ENCODE results near the gene INPP5A. TPM values are rescaled to one million over a fixed set of nuclear protein-coding genes. Genes with fewer than 3 reads are reported as not detected.

Gene INPP5A
- total RNA-seq, 1 donor = 36.8 TPM

DNA sequence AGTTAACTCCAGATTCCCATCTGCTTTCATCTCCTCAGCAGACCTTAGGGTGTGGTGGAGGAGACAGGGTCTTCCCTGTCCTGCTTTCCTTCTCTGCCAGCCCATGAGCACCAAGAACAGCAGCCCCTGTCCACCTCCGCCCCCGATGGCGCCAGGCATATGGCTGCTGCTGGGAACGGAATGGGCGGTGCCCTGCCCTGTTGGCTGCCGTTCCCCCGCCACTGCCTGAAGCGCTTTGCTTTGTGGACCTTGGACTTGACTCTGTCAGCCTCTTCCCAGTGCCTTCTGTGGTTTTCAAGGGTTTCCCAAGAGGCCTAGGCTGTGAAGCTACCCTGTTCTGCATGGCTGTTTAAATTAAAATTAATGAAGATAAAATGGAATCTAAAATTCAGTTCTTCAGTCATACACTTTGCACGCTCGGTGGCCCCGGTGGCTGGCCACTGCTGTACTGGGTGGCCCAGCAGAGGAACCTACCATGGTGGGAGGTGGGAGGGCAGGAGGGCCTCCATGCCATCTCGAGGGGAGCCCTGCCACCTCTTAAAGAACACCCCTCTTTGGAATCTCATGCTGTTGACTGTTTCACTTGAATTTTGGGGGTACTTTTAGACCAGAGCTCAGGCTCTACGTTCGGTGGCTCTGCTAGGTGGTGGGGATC is 169.7 kb downstream of the INPP5A start:
- DNase-seq (ENCODE audit: low read depth) = no peak
- TF ChIP-seq, protein P1, sequence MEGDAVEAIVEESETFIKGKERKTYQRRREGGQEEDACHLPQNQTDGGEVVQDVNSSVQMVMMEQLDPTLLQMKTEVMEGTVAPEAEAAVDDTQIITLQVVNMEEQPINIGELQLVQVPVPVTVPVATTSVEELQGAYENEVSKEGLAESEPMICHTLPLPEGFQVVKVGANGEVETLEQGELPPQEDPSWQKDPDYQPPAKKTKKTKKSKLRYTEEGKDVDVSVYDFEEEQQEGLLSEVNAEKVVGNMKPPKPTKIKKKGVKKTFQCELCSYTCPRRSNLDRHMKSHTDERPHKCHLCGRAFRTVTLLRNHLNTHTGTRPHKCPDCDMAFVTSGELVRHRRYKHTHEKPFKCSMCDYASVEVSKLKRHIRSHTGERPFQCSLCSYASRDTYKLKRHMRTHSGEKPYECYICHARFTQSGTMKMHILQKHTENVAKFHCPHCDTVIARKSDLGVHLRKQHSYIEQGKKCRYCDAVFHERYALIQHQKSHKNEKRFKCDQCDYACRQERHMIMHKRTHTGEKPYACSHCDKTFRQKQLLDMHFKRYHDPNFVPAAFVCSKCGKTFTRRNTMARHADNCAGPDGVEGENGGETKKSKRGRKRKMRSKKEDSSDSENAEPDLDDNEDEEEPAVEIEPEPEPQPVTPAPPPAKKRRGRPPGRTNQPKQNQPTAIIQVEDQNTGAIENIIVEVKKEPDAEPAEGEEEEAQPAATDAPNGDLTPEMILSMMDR (IDR thresholded peaks at IDR 0.05; ENCODE audit: insufficient read depth, low read length) = no peak
- no peak overlapping the region for H3K4me3 ChIP-seq (ENCODE audit: low read depth, low read length)

DNA sequence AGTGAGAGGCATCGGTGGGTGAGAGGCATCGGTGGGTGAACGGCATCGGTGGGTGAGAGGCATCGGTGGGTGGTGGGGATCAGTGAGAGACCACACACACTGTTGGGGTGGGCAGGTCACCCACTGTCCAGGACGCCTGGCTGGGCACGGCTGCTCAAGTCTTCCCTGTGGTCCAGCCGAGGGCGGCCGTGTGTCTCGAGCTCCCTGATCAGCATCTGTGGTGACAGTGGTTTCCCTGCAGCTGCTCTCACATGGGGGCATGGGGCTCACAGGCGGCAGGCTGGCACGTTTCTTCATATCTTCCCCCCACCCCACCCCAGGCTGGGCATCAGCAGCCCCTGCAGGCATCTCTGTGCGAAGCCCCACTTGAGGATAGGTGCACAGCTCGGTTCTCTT is 170.2 kb downstream of the INPP5A start:
- TF ChIP-seq, protein P1 (IDR thresholded peaks at IDR 0.05; ENCODE audit: insufficient read depth, low read length) = no peak
- no peak for DNase-seq (ENCODE audit: low read depth)
- H3K4me3 ChIP-seq (ENCODE audit: low read depth, low read length) = no peak overlapping the region

DNA sequence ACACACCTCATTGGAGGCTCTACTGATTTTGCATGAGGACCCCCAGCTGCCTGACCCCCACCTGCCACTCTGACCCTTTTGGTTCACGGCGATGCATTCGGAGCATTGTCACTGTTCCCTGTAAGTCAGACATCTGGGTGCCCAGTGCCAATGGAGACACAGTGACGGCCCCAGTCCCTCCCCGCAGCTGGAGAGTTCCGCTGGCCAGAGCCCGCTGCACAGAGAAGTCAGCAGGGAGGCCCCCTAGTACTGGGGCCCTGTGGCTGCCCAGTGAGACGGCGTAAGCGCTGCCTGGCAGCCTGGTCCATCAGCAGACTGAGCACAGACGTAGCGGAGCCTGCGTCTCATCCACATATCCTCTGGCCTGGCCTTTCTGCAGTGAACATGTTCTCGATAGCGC is 170.9 kb downstream of the INPP5A start:
- TF ChIP-seq, protein P1 (IDR thresholded peaks at IDR 0.05; ENCODE audit: insufficient read depth, low read length) = no peak
- no peak for DNase-seq (ENCODE audit: low read depth)
- no peak overlapping the region for H3K4me3 ChIP-seq (ENCODE audit: low read depth, low read length)

DNA sequence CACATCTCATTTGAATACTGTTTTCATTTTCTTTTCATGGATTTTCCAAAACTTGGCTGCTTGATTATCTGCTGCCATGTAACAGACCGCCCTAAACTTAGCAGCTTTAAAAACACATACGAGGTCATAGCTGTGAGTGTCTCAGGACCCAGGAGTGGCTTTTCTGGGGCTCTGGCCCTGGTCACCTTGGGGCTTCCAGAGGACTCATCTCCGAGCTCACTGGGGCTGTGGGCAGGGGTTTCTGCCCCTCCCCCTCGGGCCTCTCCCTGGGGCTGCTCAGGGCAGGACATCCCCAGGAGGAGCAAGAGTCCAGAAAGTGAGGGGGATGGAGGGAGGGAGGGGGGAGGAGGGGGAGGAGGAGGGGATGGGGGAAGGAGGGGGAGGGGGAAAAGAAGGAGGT is 171.3 kb downstream of the INPP5A start:
- no peak for DNase-seq (ENCODE audit: low read depth)
- no peak overlapping the region for H3K4me3 ChIP-seq (ENCODE audit: low read depth, low read length)
- TF ChIP-seq, protein P1 (IDR thresholded peaks at IDR 0.05; ENCODE audit: insufficient read depth, low read length) = no peak

DNA sequence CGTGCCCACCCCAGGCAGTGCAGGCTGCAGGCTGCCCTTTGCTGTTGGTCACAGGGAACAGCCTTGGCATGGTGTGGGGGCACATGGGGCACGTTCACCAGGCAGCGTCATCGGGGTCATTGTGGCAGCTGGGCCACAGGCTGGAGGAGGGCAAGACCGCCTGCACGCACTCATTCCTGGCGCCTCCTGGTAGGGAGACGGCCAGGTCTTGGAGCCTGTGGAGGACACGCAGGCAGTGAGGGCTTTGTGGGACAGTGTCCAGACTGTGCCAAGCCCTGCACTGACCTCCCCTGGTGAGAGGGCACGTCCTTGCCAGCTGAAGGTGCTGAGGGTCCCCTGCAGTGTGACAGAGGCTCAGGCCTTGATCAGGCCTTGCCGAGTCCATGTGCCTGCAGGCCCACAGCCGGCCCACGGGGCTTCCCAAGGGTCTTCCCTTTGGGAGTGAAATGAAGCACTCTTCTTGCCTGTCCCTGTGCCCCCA is 171.9 kb downstream of the INPP5A start:
- H3K4me3 ChIP-seq (ENCODE audit: low read depth, low read length) = no peak overlapping the region
- no peak for DNase-seq (ENCODE audit: low read depth)
- TF ChIP-seq, protein P1 (IDR thresholded peaks at IDR 0.05; ENCODE audit: insufficient read depth, low read length) = no peak

DNA sequence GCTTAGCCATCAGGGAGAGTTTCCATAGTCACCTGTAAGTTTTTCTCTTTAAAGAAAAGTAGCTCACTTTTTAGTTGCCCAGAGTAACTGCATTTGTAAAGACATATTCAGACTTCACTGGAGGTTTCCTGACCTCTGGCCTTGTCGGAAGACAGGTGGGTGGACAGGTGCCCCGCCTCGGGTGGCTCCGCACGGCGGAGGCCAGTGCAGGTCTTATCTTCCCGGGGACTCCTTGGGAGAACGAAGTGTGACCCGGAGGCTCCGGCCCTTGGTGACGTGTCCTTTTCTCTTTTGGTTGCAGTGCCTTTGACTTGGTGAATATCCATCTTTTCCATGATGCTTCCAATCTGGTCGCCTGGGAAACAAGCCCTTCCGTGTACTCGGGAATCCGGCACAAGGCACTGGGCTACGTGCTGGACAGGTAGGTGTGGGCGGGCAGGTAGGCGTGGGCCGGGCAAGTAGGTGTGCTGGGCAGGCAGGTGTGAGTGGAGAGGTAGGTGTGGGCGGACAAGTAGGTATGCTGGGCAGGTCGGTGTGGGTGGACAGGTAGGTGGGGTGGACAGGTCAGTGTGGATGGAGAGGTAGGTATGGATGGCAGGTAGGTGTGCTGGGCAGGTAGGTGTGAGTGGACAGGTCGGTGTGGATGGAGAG is 172.6 kb downstream of the INPP5A start:
- DNase-seq (ENCODE audit: low read depth) = no peak
- no peak overlapping the region for H3K4me3 ChIP-seq (ENCODE audit: low read depth, low read length)
- TF ChIP-seq, protein P1 (IDR thresholded peaks at IDR 0.05; ENCODE audit: insufficient read depth, low read length) = no peak

All from fibroblast of the aortic adventitia (primary cell).